HCEC 1CT (cell line): Measurements from ENCODE around the gene RASGEF1C.
A peak's percentile ranks its signal among the peaks of the same experiment; 100 is the strongest.
"Not testable (repeated sequence)": the region's sequence is repeated elsewhere in the genome, so short reads cannot be mapped to it uniquely, and the experiment has no call there.

ENCODE experiments used
- DNase-seq: peaks from one replicate; pipeline ENCODE4 v3.0.0-alpha.2; 2017

Gene RASGEF1C

GRCh38 chr5:180135128-180135955, 73.7 kb downstream of the RASGEF1C start:
- peak; percentile 26 for DNase-seq

GRCh38 chr5:180133971-180134508, 75.0 kb downstream of the RASGEF1C start:
- no peak for DNase-seq

GRCh38 chr5:180133551-180133950, 75.5 kb downstream of the RASGEF1C start:
- DNase-seq, result no peak

GRCh38 chr5:180133060-180133459, 76.0 kb downstream of the RASGEF1C start:
- DNase-seq, result no peak

- no peak for DNase-seq
Observed at GRCh38 chr5:180130876-180131740, 77.9 kb downstream of the RASGEF1C start.

- no peak for DNase-seq
Observed at GRCh38 chr5:180130291-180130869, 78.6 kb downstream of the RASGEF1C start.

- no peak for DNase-seq
Observed at GRCh38 chr5:180129291-180130190, 79.5 kb downstream of the RASGEF1C start.

- DNase-seq, result no peak
Observed at GRCh38 chr5:180128671-180129261, 80.2 kb downstream of the RASGEF1C start.

- no peak for DNase-seq
Observed at GRCh38 chr5:180127682-180128670, 81.0 kb downstream of the RASGEF1C start.

GRCh38 chr5:180126716-180127681, 82.0 kb downstream of the RASGEF1C start:
- DNase-seq, result no peak

- not testable (repeated sequence) for DNase-seq
Observed at GRCh38 chr5:180126156-180126555, 82.9 kb downstream of the RASGEF1C start.

- DNase-seq, result not testable (repeated sequence)
Observed at GRCh38 chr5:180124662-180125061, 84.3 kb downstream of the RASGEF1C start.

- DNase-seq, result no peak
Observed at GRCh38 chr5:180122875-180123274, 86.1 kb downstream of the RASGEF1C start.

GRCh38 chr5:180121826-180122413, 87.1 kb downstream of the RASGEF1C start:
- no peak for DNase-seq

GRCh38 chr5:180120237-180121101, 88.5 kb downstream of the RASGEF1C start:
- no peak for DNase-seq

GRCh38 chr5:180119903-180120236, 89.1 kb downstream of the RASGEF1C start:
- no peak for DNase-seq

GRCh38 chr5:180119031-180119902, 89.7 kb downstream of the RASGEF1C start:
- no peak for DNase-seq
